Keratinocyte (primary cell): ENCODE measurements around the gene PKNOX2. TPM values are rescaled to one million over a fixed set of nuclear protein-coding genes. Genes with fewer than 3 reads are reported as not detected.

Source experiments
- DNase-seq: peaks from one replicate; pipeline ENCODE4 v3.0.0-alpha.2; 2011; ENCODE audit warnings: low read depth, missing footprints, low spot score
- FAIRE-seq: peaks from 2 replicates; lab custom pipeline; 2011; peaks lifted over from hg19 to GRCh38; lab: Jason Lieb, UNC
- H2AFZ ChIP-seq: 2 replicates; pipeline ENCODE4 v1.6.0; 2012; ENCODE audit warnings: low read length, control low read depth, inconsistent platforms; ENCODE audit not compliant: control insufficient read depth
- H3K27ac ChIP-seq: 2 replicates; pipeline ENCODE4 v1.5.1; 2011; ENCODE audit warnings: low read length; ENCODE audit not compliant: control insufficient read depth, insufficient read depth
- H3K27me3 ChIP-seq: 3 replicates; pipeline ENCODE4 v1.6.0; 2011; ENCODE audit warnings: low read length; ENCODE audit not compliant: control insufficient read depth, insufficient read depth; ENCODE audit errors: extremely low read depth
- H3K36me3 ChIP-seq, 2 experiments: 2 replicates in 1 of 2; 3 replicates in 1 of 2; pipeline ENCODE4 v1.5.1; 2011; ENCODE audit warnings: low read length in 2 of 2, mild to moderate bottlenecking in 1 of 2; ENCODE audit not compliant: control insufficient read depth in 2 of 2, insufficient read depth in 2 of 2; ENCODE audit errors: extremely low read depth in 1 of 2
- H3K4me1 ChIP-seq: 3 replicates; pipeline ENCODE4 v1.5.1; 2011; ENCODE audit warnings: low read length; ENCODE audit not compliant: control insufficient read depth, insufficient read depth; ENCODE audit errors: extremely low read depth
- H3K4me2 ChIP-seq: 3 replicates; pipeline ENCODE4 v1.6.0; 2011; ENCODE audit warnings: low read depth, low read length; ENCODE audit not compliant: control insufficient read depth, insufficient read depth; ENCODE audit errors: extremely low read depth
- H3K4me3 ChIP-seq, 3 experiments: fragments of 200-600 bp in 1 of 3; sonication (generic) in 1 of 3; 2 replicates in 2 of 3; 3 replicates in 1 of 3; pipeline ENCODE4 v1.5.1; 2011 to 2016; ENCODE audit warnings: low read length in 3 of 3, mild to moderate bottlenecking in 3 of 3, control low read depth in 2 of 3, inconsistent platforms in 1 of 3, low read depth in 1 of 3, mixed read lengths in 1 of 3, mixed run types in 1 of 3, moderate library complexity in 1 of 3; ENCODE audit not compliant: control insufficient read depth in 2 of 3, insufficient read depth in 2 of 3; ENCODE audit errors: extremely low read depth in 1 of 3
- H3K79me2 ChIP-seq: 2 replicates; pipeline ENCODE4 v1.6.0; 2012; ENCODE audit warnings: low read length; ENCODE audit not compliant: control insufficient read depth, insufficient read depth
- H3K9ac ChIP-seq: 3 replicates; pipeline ENCODE4 v1.6.0; 2011; ENCODE audit warnings: low read length; ENCODE audit not compliant: control insufficient read depth, insufficient read depth; ENCODE audit errors: extremely low read depth
- H3K9me1 ChIP-seq: 3 replicates; pipeline ENCODE4 v1.6.0; 2011; ENCODE audit warnings: low read length; ENCODE audit not compliant: control insufficient read depth, insufficient read depth; ENCODE audit errors: extremely low read depth
- H3K9me3 ChIP-seq: 2 replicates; pipeline ENCODE4 v1.5.1; 2012; ENCODE audit warnings: low read depth, low read length; ENCODE audit not compliant: control insufficient read depth
- H4K20me1 ChIP-seq: 3 replicates; pipeline ENCODE4 v1.6.0; 2011; ENCODE audit warnings: low read length; ENCODE audit not compliant: control insufficient read depth, insufficient read depth; ENCODE audit errors: extremely low read depth
- CTCF ChIP-seq, 3 experiments: IDR thresholded peaks in 1 of 3; conservative IDR thresholded peaks in 1 of 3; optimal IDR thresholded peaks in 1 of 3; 2 replicates in 2 of 3; 3 replicates in 1 of 3; pipeline versions ENCODE3 to v1.5.1; 2011; ENCODE audit warnings: low read length in 3 of 3, mild to moderate bottlenecking in 3 of 3, moderate library complexity in 2 of 3, control low read depth in 1 of 3, inconsistent platforms in 1 of 3; ENCODE audit not compliant: insufficient read depth in 2 of 3; ENCODE audit errors: extremely low read depth in 1 of 3
- EZH2 ChIP-seq: IDR thresholded peaks from one replicate; pipeline ENCODE4 v1.6.1; 2012; ENCODE audit warnings: inconsistent platforms, mild to moderate bottlenecking, low read length, moderate library complexity
- dilution Hi-C: fragments of 300-500 bp; cut with MboI; formaldehyde crosslinking; loops from one replicate; pipeline ENCODE4 v1.7.0; 2020; ENCODE audit warnings: low sequenced_read_pairs; ENCODE audit not compliant: extremely low pct_ligation_motif_present
- polyA plus RNA-seq, 5 experiments: library from polyadenylated mRNA; depleted of rRNA in 3 of 5; stranded (reverse) in 3 of 5; stranded (forward) in 1 of 5; unstranded in 1 of 5; fragments of >200 nt; gene quantifications; 1 replicate in 1 of 5; 2 replicates in 3 of 5; 3 replicates in 1 of 5; pipeline versions ENCODE4 v1.2.1 to v1.2.3, GENCODE V29; 2011 to 2012; ENCODE audit warnings: missing spikeins in 2 of 5, low read depth in 1 of 5, low replicate concordance in 1 of 5

Gene PKNOX2
- polyA plus RNA-seq, 1 donor (not counting 4 experiments of a cell fraction or from before 2014, with no cell fraction given): 0.05 TPM

GRCh38 chr11:125431009-125431408, 266.5 kb downstream of the PKNOX2 start:
- Histone ChIP-seq H2AFZ (no peak overlapping the region), H3K79me2 (no peaks in the 10 kb centered on the region), H3K9me3 (no peaks in the 10 kb centered on the region), H3K27ac (no peak overlapping the region), H3K4me2 (no peak overlapping the region), H3K4me1 (peaks cover 8% of the 10 kb centered on the region), H4K20me1 (no peaks in the 10 kb centered on the region), H3K36me3 (no peaks in the 10 kb centered on the region), H3K9me1 (no peaks in the 10 kb centered on the region), H3K27me3 (peaks cover 3% of the 10 kb centered on the region), H3K4me3 (no peak overlapping the region), H3K9ac (no peak overlapping the region)
- FAIRE-seq: no peak
- dilution Hi-C loops: no loop called here
- DNase-seq: no peak
- TF ChIP-seq EZH2 (no peak), CTCF (optimal IDR thresholded peaks at IDR 0.05 in 1 of 3, IDR thresholded peaks at IDR 0.05 in 1 of 3, conservative IDR thresholded peaks at IDR 0.05 in 1 of 3; ENCODE audit: extremely low read depth in 1 of 3, insufficient read depth in 2 of 3, low read length in 3 of 3) (no peak)

GRCh38 chr11:125431481-125431880, 266.9 kb downstream of the PKNOX2 start:
- H3K4me1 ChIP-seq: peaks cover 8% of the 10 kb centered on the region
- no peak for TF ChIP-seq CTCF (optimal IDR thresholded peaks at IDR 0.05 in 1 of 3, IDR thresholded peaks at IDR 0.05 in 1 of 3, conservative IDR thresholded peaks at IDR 0.05 in 1 of 3; ENCODE audit: extremely low read depth in 1 of 3, insufficient read depth in 2 of 3, low read length in 3 of 3)
- TF ChIP-seq EZH2: no peak
- H3K36me3 ChIP-seq: no peaks in the 10 kb centered on the region
- H3K9me1 ChIP-seq: no peaks in the 10 kb centered on the region
- H3K4me3 ChIP-seq: no peak overlapping the region
- DNase-seq: no peak
- H3K79me2 ChIP-seq: no peaks in the 10 kb centered on the region
- peaks cover 3% of the 10 kb centered on the region for H3K27me3 ChIP-seq
- dilution Hi-C loops: no loop called here
- no peaks in the 10 kb centered on the region for H4K20me1 ChIP-seq
- H3K27ac ChIP-seq: no peak overlapping the region
- no peaks in the 10 kb centered on the region for H3K9me3 ChIP-seq
- no peak overlapping the region for H3K4me2 ChIP-seq
- H2AFZ ChIP-seq: no peak overlapping the region
- no peak overlapping the region for H3K9ac ChIP-seq
- FAIRE-seq: no peak
